SK-N-SH treated with all-trans-retinoic acid at 6 μM for 48 hours (cell line): ENCODE results near the gene YAF2.
A peak's percentile ranks its signal among the peaks of the same experiment; 100 is the strongest.

Source experiments
- ATAC-seq: fragments of 200-7000 bp; cut with Tn5 transposase; 3 replicates; pipeline ENCODE4 v1.9.1; 2020; ENCODE audit warnings: mild to moderate bottlenecking, moderate library complexity
- ARNTL ChIP-seq: fragments of 450-650 bp; formaldehyde crosslinking; IDR thresholded peaks from 2 replicates; pipeline ENCODE4 v1.5.0; 2020; ENCODE audit warnings: low read depth, mild to moderate bottlenecking, moderate library complexity, borderline replicate concordance
- BACH2 ChIP-seq: fragments of 250-450 bp; sonication (Bioruptor Pico); IDR thresholded peaks from 2 replicates; pipeline ENCODE4 v1.9.0; 2021; ENCODE audit warnings: mild to moderate bottlenecking, borderline replicate concordance
- CREB5 ChIP-seq: fragments of 250-450 bp; sonication (Bioruptor Pico); IDR thresholded peaks from 2 replicates; pipeline ENCODE4 v1.5.1; 2020; ENCODE audit warnings: low read depth, mild to moderate bottlenecking, moderate library complexity
- CSDC2 ChIP-seq: fragments of 250-450 bp; sonication (Bioruptor Pico); IDR thresholded peaks from 2 replicates; pipeline ENCODE4 v1.5.0; 2020; ENCODE audit warnings: mild to moderate bottlenecking, moderate library complexity
- CSRNP3 ChIP-seq: fragments of 250-450 bp; sonication (Bioruptor Pico); IDR thresholded peaks from 2 replicates; pipeline ENCODE4 v1.5.1; 2021; ENCODE audit warnings: mild to moderate bottlenecking, moderate library complexity
- ESRRG ChIP-seq: fragments of 250-450 bp; sonication (Bioruptor Pico); IDR thresholded peaks from 2 replicates; pipeline ENCODE4 v1.6.1; 2021; ENCODE audit warnings: mild to moderate bottlenecking
- GLIS3 ChIP-seq: fragments of 250-450 bp; sonication (Bioruptor Pico); IDR thresholded peaks from 2 replicates; pipeline ENCODE4 v1.5.0; 2020; ENCODE audit warnings: mild to moderate bottlenecking, moderate library complexity
- ISL1 ChIP-seq: fragments of 250-450 bp; sonication (Bioruptor Pico); IDR thresholded peaks from 2 replicates; pipeline ENCODE4 v2.1.2; 2022; ENCODE audit warnings: mild to moderate bottlenecking, moderate library complexity
- OSR1 ChIP-seq: fragments of 250-450 bp; sonication (Bioruptor Pico); IDR thresholded peaks from 2 replicates; pipeline ENCODE4 v1.8.0; 2022; ENCODE audit warnings: moderate library complexity, mild to moderate bottlenecking, inconsistent platforms
- POU6F1 ChIP-seq: fragments of 250-450 bp; sonication (Bioruptor Pico); IDR thresholded peaks from 2 replicates; pipeline ENCODE4 v1.8.0; 2021; ENCODE audit warnings: low read depth, mild to moderate bottlenecking, moderate library complexity, borderline replicate concordance
- RARB ChIP-seq: fragments of 250-450 bp; sonication (Bioruptor Pico); IDR thresholded peaks from 2 replicates; pipeline ENCODE4 v1.8.0; 2021; ENCODE audit warnings: mild to moderate bottlenecking, moderate library complexity
- SNAI2 ChIP-seq: fragments of 250-450 bp; sonication (Bioruptor Pico); IDR thresholded peaks from 2 replicates; pipeline ENCODE4 v1.5.0; 2020; ENCODE audit warnings: mild to moderate bottlenecking, moderate library complexity
- TCF4 ChIP-seq: fragments of 250-450 bp; sonication (Bioruptor Pico); IDR thresholded peaks from 2 replicates; pipeline ENCODE4 v1.8.0; 2021; ENCODE audit warnings: mild to moderate bottlenecking, moderate library complexity, borderline replicate concordance
- TOX ChIP-seq: fragments of 250-450 bp; sonication (Bioruptor Pico); IDR thresholded peaks from 2 replicates; pipeline ENCODE4 v1.8.0; 2021; ENCODE audit warnings: mild to moderate bottlenecking, moderate library complexity, borderline replicate concordance
- ZC3H10 ChIP-seq: fragments of 250-450 bp; sonication (Bioruptor Pico); IDR thresholded peaks from 2 replicates; pipeline ENCODE4 v1.5.1; 2021; ENCODE audit warnings: mild to moderate bottlenecking, moderate library complexity
- ZFP3 ChIP-seq: fragments of 250-450 bp; sonication (Bioruptor Pico); IDR thresholded peaks from 2 replicates; pipeline ENCODE4 v1.5.0; 2020; ENCODE audit warnings: mild to moderate bottlenecking, moderate library complexity
- ZNF565 ChIP-seq: fragments of 450-650 bp; formaldehyde crosslinking; conservative IDR thresholded peaks from 2 replicates; pipeline ENCODE4 v1.5.0; 2020; ENCODE audit warnings: low read depth, mild to moderate bottlenecking, moderate library complexity
- ZNF8 ChIP-seq: fragments of 450-650 bp; formaldehyde crosslinking; IDR thresholded peaks from 2 replicates; pipeline ENCODE4 v1.5.0; 2020; ENCODE audit warnings: mild to moderate bottlenecking, moderate library complexity
- TF ChIP-seq, protein P1 (sequence below): fragments of 250-450 bp; sonication (Bioruptor Pico); IDR thresholded peaks from 2 replicates; pipeline ENCODE4 v1.8.0; 2020; ENCODE audit warnings: mild to moderate bottlenecking, moderate library complexity, borderline replicate concordance

The YAF2 gene

DNA sequence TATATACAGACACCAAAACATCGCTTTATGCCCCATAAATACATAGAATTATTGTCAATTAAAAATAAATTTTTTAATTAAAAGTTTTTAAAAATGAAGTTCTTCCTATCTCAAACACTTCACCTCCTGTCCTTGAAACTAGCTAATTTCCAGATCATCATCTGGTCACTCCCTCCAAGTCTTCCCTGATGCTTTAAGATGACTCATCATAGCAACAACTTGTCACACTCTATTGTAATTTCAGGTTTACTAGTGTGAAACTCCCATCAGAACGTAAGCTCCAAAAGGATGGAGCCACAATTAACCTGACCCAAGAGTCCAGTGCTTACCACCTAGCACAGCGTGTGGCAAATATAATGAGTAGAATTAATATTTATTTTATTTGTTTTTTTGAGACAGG lies 109.7 kb downstream of the YAF2 start:
- TF ChIP-seq GLIS3 (CRISPR knock-in tag) (no peak), ZNF565 (CRISPR knock-in tag) (no peak), RARB (CRISPR knock-in tag) (no peak)
- ATAC-seq: no peak

- ATAC-seq: no peak
- TF ChIP-seq ESRRG (CRISPR knock-in tag) (no peak), SNAI2 (CRISPR knock-in tag) (no peak), CSDC2 (CRISPR knock-in tag) (no peak), TOX (CRISPR knock-in tag) (no peak), ZNF8 (CRISPR knock-in tag) (no peak), TCF4 (CRISPR knock-in tag) (no peak), ZNF565 (CRISPR knock-in tag) (no peak), ISL1 (no peak), CSRNP3 (CRISPR knock-in tag) (no peak), ZC3H10 (CRISPR knock-in tag) (no peak), CREB5 (CRISPR knock-in tag) (no peak), POU6F1 (CRISPR knock-in tag) (no peak)
- TF ChIP-seq, protein P1, sequence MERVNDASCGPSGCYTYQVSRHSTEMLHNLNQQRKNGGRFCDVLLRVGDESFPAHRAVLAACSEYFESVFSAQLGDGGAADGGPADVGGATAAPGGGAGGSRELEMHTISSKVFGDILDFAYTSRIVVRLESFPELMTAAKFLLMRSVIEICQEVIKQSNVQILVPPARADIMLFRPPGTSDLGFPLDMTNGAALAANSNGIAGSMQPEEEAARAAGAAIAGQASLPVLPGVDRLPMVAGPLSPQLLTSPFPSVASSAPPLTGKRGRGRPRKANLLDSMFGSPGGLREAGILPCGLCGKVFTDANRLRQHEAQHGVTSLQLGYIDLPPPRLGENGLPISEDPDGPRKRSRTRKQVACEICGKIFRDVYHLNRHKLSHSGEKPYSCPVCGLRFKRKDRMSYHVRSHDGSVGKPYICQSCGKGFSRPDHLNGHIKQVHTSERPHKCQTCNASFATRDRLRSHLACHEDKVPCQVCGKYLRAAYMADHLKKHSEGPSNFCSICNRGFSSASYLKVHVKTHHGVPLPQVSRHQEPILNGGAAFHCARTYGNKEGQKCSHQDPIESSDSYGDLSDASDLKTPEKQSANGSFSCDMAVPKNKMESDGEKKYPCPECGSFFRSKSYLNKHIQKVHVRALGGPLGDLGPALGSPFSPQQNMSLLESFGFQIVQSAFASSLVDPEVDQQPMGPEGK (CRISPR knock-in tag): no peak
These were observed 111.1 kb downstream of the YAF2 start for GRCh38 chr12:42126963-42127362.

DNA sequence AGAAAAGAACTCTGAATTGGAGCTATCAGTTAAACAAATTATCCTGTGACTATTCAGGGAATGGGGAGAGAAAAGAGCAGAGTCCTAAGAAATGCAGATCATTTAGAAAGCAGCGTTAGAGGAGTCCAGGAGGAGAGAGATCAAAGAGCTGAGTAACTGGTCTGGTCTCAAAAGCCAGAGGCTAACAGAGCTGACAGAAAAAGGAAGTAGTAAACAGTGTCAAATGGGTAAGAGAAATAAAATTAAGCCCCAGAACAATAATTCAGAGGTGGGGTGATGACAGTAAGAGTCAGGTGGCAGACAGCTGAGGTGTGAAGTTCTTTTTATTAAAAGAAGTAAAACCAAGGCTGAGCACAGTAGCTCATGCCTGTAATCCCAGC lies 112.7 kb downstream of the YAF2 start:
- TF ChIP-seq BACH2 (CRISPR knock-in tag) (no peak), OSR1 (no peak), ZC3H10 (CRISPR knock-in tag) (no peak), CSRNP3 (CRISPR knock-in tag) (no peak)
- peak; percentile 32; the same call in 1 of the 3 replicates for ATAC-seq

DNA sequence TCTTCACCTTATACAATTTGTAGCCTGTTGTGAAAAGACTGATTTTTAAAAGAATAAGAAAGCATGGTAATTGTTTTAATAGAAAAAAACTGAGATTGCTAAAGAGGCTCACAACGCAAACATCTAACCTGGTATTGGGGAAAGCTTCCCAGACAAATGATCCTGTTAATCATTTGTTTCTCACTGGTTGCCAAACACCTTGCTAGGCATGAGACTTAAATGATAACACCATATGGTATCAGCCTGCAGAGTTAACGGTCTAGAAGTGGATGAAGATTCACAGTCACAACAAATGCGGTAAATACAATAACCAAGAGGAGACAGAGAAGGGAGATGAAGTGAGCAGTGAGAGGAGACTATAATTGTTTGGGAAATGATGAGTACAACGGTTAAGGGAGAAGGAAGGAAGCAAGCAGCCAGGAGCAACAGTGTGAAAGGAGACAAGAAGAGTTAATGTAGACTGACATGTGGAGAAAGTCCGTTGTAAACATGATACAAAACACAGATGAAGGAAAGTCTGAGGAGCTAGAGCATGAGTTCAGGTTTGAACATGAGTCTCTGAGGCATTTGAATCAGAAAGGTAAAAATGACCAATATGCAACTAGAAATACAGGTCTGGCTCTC lies 113.2 kb downstream of the YAF2 start:
- TF ChIP-seq ARNTL (CRISPR knock-in tag) (no peak), ZNF8 (CRISPR knock-in tag) (no peak), ZC3H10 (CRISPR knock-in tag) (no peak), POU6F1 (CRISPR knock-in tag) (no peak), ZNF565 (CRISPR knock-in tag) (no peak), GLIS3 (CRISPR knock-in tag) (no peak), ZFP3 (CRISPR knock-in tag) (no peak)
- ATAC-seq: no peak
